HL-60 (cell line): ENCODE measurements around the gene MYH11.

Experiments
- DNase-seq, 2 experiments: peaks; one replicate each; pipeline ENCODE4 v3.0.0-alpha.2; 2010 to 2020; ENCODE audit warnings: low read depth in 1 of 2, low spot score in 1 of 2
- H3K27ac ChIP-seq: fragments of 250-450 bp; sonication (Bioruptor Pico); replicated peaks from 2 replicates; pipeline ENCODE4 v1.5.1; 2020; ENCODE audit warnings: mild to moderate bottlenecking, moderate library complexity
- H3K27me3 ChIP-seq: fragments of 250-450 bp; sonication (Bioruptor Pico); 2 replicates; pipeline ENCODE4 v1.5.1; 2021; ENCODE audit warnings: mild to moderate bottlenecking, moderate library complexity; ENCODE audit not compliant: insufficient read depth, poor library complexity, severe bottlenecking
- H3K4me3 ChIP-seq: replicated peaks from 2 replicates; pipeline ENCODE4 v1.5.1; 2011; ENCODE audit warnings: mild to moderate bottlenecking, control low read depth, low read length; ENCODE audit not compliant: insufficient read depth
- CTCF ChIP-seq: IDR thresholded peaks from one replicate; pipeline ENCODE4 v1.5.1; 2011; ENCODE audit warnings: low read length, control low read depth, inconsistent platforms; ENCODE audit not compliant: insufficient read depth
- GABPA ChIP-seq: IDR thresholded peaks from 2 replicates; pipeline ENCODE4 v1.6.1; 2012; ENCODE audit warnings: low read depth
- POLR2AphosphoS5 ChIP-seq: IDR thresholded peaks from 2 replicates; pipeline ENCODE4 v1.6.1; 2012; ENCODE audit warnings: low read depth
- REST ChIP-seq: IDR thresholded peaks from 2 replicates; pipeline ENCODE4 v1.6.1; 2012; ENCODE audit warnings: low read depth; ENCODE audit not compliant: insufficient replicate concordance
- SPI1 ChIP-seq: IDR thresholded peaks from 2 replicates; pipeline ENCODE4 v1.6.1; 2012; ENCODE audit warnings: low read depth, mild to moderate bottlenecking, borderline replicate concordance

The MYH11 gene

GRCh38 chr16:15741207-15741871 is 115.5 kb downstream of the MYH11 start:
- H3K27ac ChIP-seq, result no peak overlapping the region
- H3K4me3 ChIP-seq, result no peak overlapping the region
- no peak for DNase-seq
- no peaks in the 10 kb centered on the region for H3K27me3 ChIP-seq
- TF ChIP-seq REST (no peak), GABPA (no peak), POLR2AphosphoS5 (no peak), CTCF (no peak), SPI1 (no peak)

GRCh38 chr16:15739950-15740349 is 116.9 kb downstream of the MYH11 start:
- TF ChIP-seq SPI1 (no peak), GABPA (no peak), REST (no peak), POLR2AphosphoS5 (no peak), CTCF (no peak)
- Histone ChIP-seq H3K27ac (no peak overlapping the region), H3K27me3 (no peaks in the 10 kb centered on the region), H3K4me3 (no peak overlapping the region)
- no peak for DNase-seq

- Histone ChIP-seq H3K27ac (no peak overlapping the region), H3K4me3 (no peak overlapping the region), H3K27me3 (no peaks in the 10 kb centered on the region)
- no peak for TF ChIP-seq CTCF
- TF ChIP-seq REST, result no peak
- TF ChIP-seq POLR2AphosphoS5, result no peak
- no peak for TF ChIP-seq GABPA
- TF ChIP-seq SPI1, result no peak
- DNase-seq, result no peak
These were observed 117.4 kb downstream of the MYH11 start for GRCh38 chr16:15739464-15739863.
